ENCODE data around the gene GOLIM4. TPM values are rescaled to one million over a fixed set of nuclear protein-coding genes. Genes with fewer than 3 reads are reported as not detected.

Gene GOLIM4
- total RNA-seq, 1 donor from 2014 or later, result 46.3 TPM

- H3K27me3 Mint-ChIP-seq (ENCODE audit: low read depth), result peaks cover 25% of the 10 kb centered on the region
- H3K4me3 Mint-ChIP-seq (ENCODE audit: unreplicated experiment), result no peak overlapping the region
- H3K9me3 Mint-ChIP-seq (ENCODE audit: low read depth), result no peaks in the 10 kb centered on the region
- DNase-seq (ENCODE audit: low spot score), result no peak
- no peak overlapping the region for H3K27ac Mint-ChIP-seq (ENCODE audit: unreplicated experiment)
- H3K4me1 Mint-ChIP-seq (ENCODE audit: low read depth), result no peaks in the 10 kb centered on the region
- H3K36me3 Mint-ChIP-seq (ENCODE audit: low read depth), result no peaks in the 10 kb centered on the region
- no peak for TF ChIP-seq CTCF (IDR thresholded peaks at IDR 0.05)
Observed at GRCh38 chr3:167967257-167968036, 128.3 kb downstream of the GOLIM4 start.

Data from chondrocyte (in vitro differentiated cells).